B cell (primary cell): ENCODE data around the gene SPHK2. TPM values are rescaled to one million over a fixed set of nuclear protein-coding genes. Genes with fewer than 3 reads are reported as not detected.
A peak's percentile ranks its signal among the peaks of the same experiment; 100 is the strongest.

Experiments used
- ATAC-seq: fragments of 200-7000 bp; cut with Tn5 transposase; one replicate; pipeline ENCODE4 v1.10.0; 2021; ENCODE audit warnings: low read depth, mild to moderate bottlenecking, moderate number of reproducible peaks, moderate library complexity
- CTCF ChIA-PET: fragments of 350-600 bp; sonication (Branson Sonifier 250); formaldehyde crosslinking; loops from one replicate; lab custom pipeline; 2021; ENCODE audit warnings: antibody characterized with exemption, inconsistent platforms; lab: Charles Lee
- POLR2A ChIA-PET: fragments of 350-600 bp; sonication (Branson Sonifier 250); formaldehyde crosslinking; loops from one replicate; lab custom pipeline; 2021; ENCODE audit warnings: antibody characterized with exemption; lab: Charles Lee
- DNase-seq: peaks from one replicate; pipeline ENCODE4 v3.0.0; 2013
- H2AFZ ChIP-seq: 2 replicates; pipeline ENCODE4 v1.6.1; 2012; ENCODE audit warnings: mild to moderate bottlenecking, low read depth, low read length; ENCODE audit not compliant: insufficient read depth, poor library complexity, severe bottlenecking
- H3K27ac ChIP-seq, 2 donors: 1 replicate in 1 of 2; 2 replicates in 1 of 2; pipeline ENCODE4 v1.5.1; 2012 to 2013; ENCODE audit warnings: low read length in 2 of 2, mild to moderate bottlenecking in 2 of 2, moderate library complexity in 1 of 2
- H3K27me3 ChIP-seq, 4 experiments: fragments of 200-600 bp in 1 of 4; sonication (generic) in 1 of 4; replicated peaks in 1 of 4; 1 replicate in 2 of 4; 2 replicates in 2 of 4; pipeline versions ENCODE4 v1.6.1 to v1.7.0; 2013 to 2016; ENCODE audit warnings: low read length in 3 of 4, mild to moderate bottlenecking in 2 of 4, mixed read lengths in 1 of 4, moderate library complexity in 1 of 4; ENCODE audit not compliant: insufficient read depth in 4 of 4, control insufficient read depth in 3 of 4; ENCODE audit errors: control extremely low read depth in 1 of 4
- H3K36me3 ChIP-seq, 2 experiments: replicated peaks in 1 of 2; 1 replicate in 1 of 2; 2 replicates in 1 of 2; pipeline versions ENCODE4 v1.6.1 to v1.7.1; 2013; ENCODE audit warnings: low read length in 1 of 2; ENCODE audit not compliant: insufficient read depth in 2 of 2, control insufficient read depth in 1 of 2; ENCODE audit errors: control extremely low read depth in 1 of 2, extremely low read depth in 1 of 2
- H3K4me1 ChIP-seq, 2 donors: fragments of 200-600 bp in 1 of 2; sonication (generic) in 1 of 2; 1 replicate in 1 of 2; 2 replicates in 1 of 2; pipeline versions ENCODE4 v1.5.1 to v1.6.1; 2013 to 2017; ENCODE audit warnings: low read length in 2 of 2; ENCODE audit not compliant: control insufficient read depth in 2 of 2, insufficient read depth in 2 of 2
- H3K4me2 ChIP-seq: replicated peaks from 2 replicates; pipeline ENCODE3; 2012; ENCODE audit warnings: mild to moderate bottlenecking, low read depth, low read length; ENCODE audit not compliant: poor library complexity, severe bottlenecking
- H3K4me3 ChIP-seq, 5 experiments: fragments of 200-600 bp in 1 of 5; sonication (generic) in 1 of 5; 1 replicate in 3 of 5; 2 replicates in 2 of 5; pipeline versions ENCODE4 v1.5.1 to v1.7.0; 2011 to 2016; ENCODE audit warnings: low read length in 4 of 5, mild to moderate bottlenecking in 4 of 5, low read depth in 2 of 5, control low read depth in 1 of 5, moderate library complexity in 1 of 5; ENCODE audit not compliant: insufficient read depth in 1 of 5; ENCODE audit errors: control extremely low read depth in 1 of 5, extremely low read depth in 1 of 5
- H3K79me2 ChIP-seq: fragments of 200-600 bp; sonication (generic); one replicate; pipeline ENCODE4 v1.6.0; 2016; ENCODE audit warnings: low read length; ENCODE audit not compliant: control insufficient read depth, insufficient read depth
- H3K9ac ChIP-seq: fragments of 200-600 bp; sonication (generic); 2 replicates; pipeline ENCODE4 v1.6.1; 2017; ENCODE audit warnings: mild to moderate bottlenecking, low read length, moderate library complexity
- H3K9me3 ChIP-seq, 3 donors: one replicate each; pipeline versions ENCODE4 v1.6.1 to v1.7.1; 2013; ENCODE audit warnings: low read length in 2 of 3; ENCODE audit not compliant: control insufficient read depth in 2 of 3, insufficient read depth in 1 of 3; ENCODE audit errors: control extremely low read depth in 1 of 3
- H4K20me1 ChIP-seq: 2 replicates; pipeline ENCODE4 v1.6.0; 2012; ENCODE audit warnings: mild to moderate bottlenecking, low read length; ENCODE audit not compliant: insufficient read depth, control insufficient read depth, poor library complexity, severe bottlenecking
- H3K27ac Mint-ChIP-seq: one replicate; pipeline ENCODE4 v1.8.0; 2021; ENCODE audit warnings: mixed read lengths
- H3K27me3 Mint-ChIP-seq: one replicate; pipeline ENCODE4 v1.8.0; 2021; ENCODE audit warnings: mixed read lengths
- H3K4me1 Mint-ChIP-seq: one replicate; pipeline ENCODE4 v1.8.0; 2021; ENCODE audit warnings: mixed read lengths
- H3K4me3 Mint-ChIP-seq: one replicate; pipeline ENCODE4 v1.8.0; 2021; ENCODE audit warnings: mixed read lengths
- H3K9me3 Mint-ChIP-seq: one replicate; pipeline ENCODE4 v1.8.0; 2022; ENCODE audit warnings: mixed read lengths; ENCODE audit not compliant: insufficient read depth
- CTCF ChIP-seq: fragments of 200-600 bp; IDR thresholded peaks from one replicate; pipeline ENCODE4 v1.8.0; 2022; ENCODE audit warnings: antibody characterized with exemption, mild to moderate bottlenecking
- EZH2 ChIP-seq: IDR thresholded peaks from 2 replicates; pipeline ENCODE4 v1.6.1; 2012; ENCODE audit warnings: borderline replicate concordance, low read depth, mild to moderate bottlenecking, moderate library complexity, low read length; ENCODE audit not compliant: insufficient read depth, poor library complexity, severe bottlenecking
- WGBS: methylation state at CpG from one replicate; pipeline ENCODE4 v1.1.5; 2013; ENCODE audit warnings: missing lambda C conversion rate; ENCODE audit not compliant: insufficient coverage; 5-methylcytosine and 5-hydroxymethylcytosine counted together
- intact Hi-C: fragments of 100-400 bp; cut with micrococcal nuclease; formaldehyde crosslinking; loops from one replicate; pipeline ENCODE4 v1.10.0; 2022
- polyA plus RNA-seq: library from polyadenylated mRNA; depleted of rRNA; stranded (reverse); fragments of >200 nt; gene quantifications from 2 replicates; pipeline ENCODE4 v1.2.3, GENCODE V29; 2012
- total RNA-seq, 2 donors: library from RNA; stranded (reverse); fragments of 120-200 nt in 1 of 2; gene quantifications; 1 replicate in 1 of 2; 2 replicates in 1 of 2; pipeline versions ENCODE4 v1.2.3 to v1.2.4, GENCODE V29; 2013 to 2022

Gene SPHK2
- total and polyA plus RNA-seq, 2 donors (not counting 1 experiment from before 2014, with no cell fraction given) = 17.0 to 47.3 TPM

GRCh38 chr19:48618278-48618915 lies 909 bp upstream of the SPHK2 start:
- peaks cover 17% of the 10 kb centered on the region for H3K79me2 ChIP-seq

More at GRCh38 chr19:48618278-48618915, 909 bp upstream of the SPHK2 start:
- H4K20me1 ChIP-seq = peaks cover 41% of the 10 kb centered on the region
- H3K27ac Mint-ChIP-seq = peak overlapping the region; percentile 98
- TF ChIP-seq EZH2 = no peak
- TF ChIP-seq CTCF = no peak
- no peaks in the 10 kb centered on the region for H3K9me3 ChIP-seq
- CTCF ChIA-PET = interaction anchor here (0.9 to 3.9 kb wide), 6 partner anchors 8 to 363 kb away, joined by 3 to 25 read pairs (median 3); partner anchors contain the start of genes CARD8, DBP and SPACA4
- H3K4me1 ChIP-seq = peaks cover 20 to 39% of the 10 kb centered on the region in 2 donors
- H3K27me3 ChIP-seq = no peaks in the 10 kb centered on the region
- WGBS = 1% methylated on average over 18 of the region's 18 CpGs
- peak overlapping the region; percentile 98 for H3K4me3 Mint-ChIP-seq
- peaks cover 0 to 41% of the 10 kb centered on the region in 2 experiments for H3K36me3 ChIP-seq
- peak overlapping the region; percentile 95 to 100 (median 99) for H3K4me3 ChIP-seq
- intact Hi-C loops = loop anchor here (2.0 kb wide), 1 partner anchor 42 kb away; no protein-coding TSS in a partner anchor
- H3K27ac ChIP-seq = peak overlapping the region; percentile 87 to 91
- H3K4me2 ChIP-seq = peak overlapping the region; percentile 89
- POLR2A ChIA-PET = interaction anchor here (0.6 to 1.9 kb wide), 16 partner anchors 9 to 1386 kb away, joined by 3 to 23 read pairs (median 4); partner anchors contain the start of genes AKT1S1, CA11, CARD8 and DBP
- peak overlapping the region; percentile 85 for H2AFZ ChIP-seq
- peak overlapping the region; percentile 98 for H3K9ac ChIP-seq
- no peak for ATAC-seq
- H3K27me3 Mint-ChIP-seq = no peaks in the 10 kb centered on the region
- H3K9me3 Mint-ChIP-seq = no peaks in the 10 kb centered on the region
- no peak for DNase-seq
- peaks cover 48% of the 10 kb centered on the region for H3K4me1 Mint-ChIP-seq
